HG03280 (cell line): ENCODE results near the gene DAO.

Source experiments
- ATAC-seq: cut with Tn5 transposase; IDR thresholded peaks from one replicate; pipeline ENCODE4 v1.9.1; 2021; ENCODE audit warnings: mild to moderate bottlenecking, moderate library complexity; ENCODE audit not compliant: unreplicated experiment

Gene DAO

GRCh38 chr12:108918206-108918605 lies 38.3 kb downstream of the DAO start:
- ATAC-seq: no peak

- no peak for ATAC-seq
Observed at GRCh38 chr12:108918960-108919642, 39.2 kb downstream of the DAO start.

- no peak for ATAC-seq
Observed at GRCh38 chr12:108921946-108922345, 42.1 kb downstream of the DAO start.

- no peak for ATAC-seq
Observed at GRCh38 chr12:108922918-108923317, 43.0 kb downstream of the DAO start.

- no peak for ATAC-seq
Observed at GRCh38 chr12:108928695-108929094, 48.8 kb downstream of the DAO start.

GRCh38 chr12:108930155-108930554 lies 50.3 kb downstream of the DAO start:
- ATAC-seq: no peak

GRCh38 chr12:108930756-108931155 lies 50.9 kb downstream of the DAO start:
- no peak for ATAC-seq

GRCh38 chr12:108933949-108934348 lies 54.1 kb downstream of the DAO start:
- no peak for ATAC-seq

GRCh38 chr12:108935159-108935763 lies 55.4 kb downstream of the DAO start:
- ATAC-seq: no peak

GRCh38 chr12:108938247-108938924 lies 58.5 kb downstream of the DAO start:
- no peak for ATAC-seq

- no peak for ATAC-seq
Observed at GRCh38 chr12:108939594-108939993, 59.7 kb downstream of the DAO start.

GRCh38 chr12:108940138-108940537 lies 60.2 kb downstream of the DAO start:
- no peak for ATAC-seq

- no peak for ATAC-seq
Observed at GRCh38 chr12:108947097-108947496, 67.2 kb downstream of the DAO start.

GRCh38 chr12:108948367-108948766 lies 68.5 kb downstream of the DAO start:
- ATAC-seq: no peak

GRCh38 chr12:108949976-108950375 lies 70.1 kb downstream of the DAO start:
- ATAC-seq: no peak
